Loucy (cell line): Measurements from ENCODE around the gene RPL6.
"Not testable (repeated sequence)": the region's sequence is repeated elsewhere in the genome, so short reads cannot be mapped to it uniquely, and the experiment has no call there.

Experiments used
- H2AFZ ChIP-seq: fragments of 200-600 bp; sonication (generic); 2 replicates; pipeline ENCODE4 v1.6.0; 2016; ENCODE audit warnings: antibody characterized with exemption, mild to moderate bottlenecking, low read length, moderate library complexity
- H3F3A ChIP-seq: fragments of 200-600 bp; 2 replicates; pipeline ENCODE4 v1.6.0; 2016; ENCODE audit warnings: antibody characterized with exemption, low read depth, mild to moderate bottlenecking
- H3K27me3 ChIP-seq: fragments of 200-600 bp; sonication (generic); 2 replicates; pipeline ENCODE4 v1.6.1; 2014; ENCODE audit warnings: low read length, mild to moderate bottlenecking; ENCODE audit not compliant: insufficient read depth, poor library complexity, severe bottlenecking
- H3K36me3 ChIP-seq: fragments of 200-600 bp; sonication (generic); 2 replicates; pipeline ENCODE4 v1.6.1; 2016; ENCODE audit warnings: low read length; ENCODE audit not compliant: insufficient read depth
- H3K4me1 ChIP-seq: fragments of 200-600 bp; sonication (generic); 2 replicates; pipeline ENCODE4 v1.5.1; 2014; ENCODE audit warnings: low read length, mild to moderate bottlenecking; ENCODE audit not compliant: insufficient read depth, poor library complexity, severe bottlenecking
- H3K4me2 ChIP-seq: fragments of 200-600 bp; sonication (generic); 2 replicates; pipeline ENCODE4 v1.6.0; 2014; ENCODE audit warnings: antibody characterized with exemption, low read length, low read depth, mild to moderate bottlenecking; ENCODE audit not compliant: poor library complexity, severe bottlenecking
- H3K4me3 ChIP-seq: fragments of 200-600 bp; sonication (generic); 2 replicates; pipeline ENCODE4 v1.5.1; 2014; ENCODE audit warnings: low read length, mild to moderate bottlenecking, mixed read lengths; ENCODE audit not compliant: poor library complexity, severe bottlenecking
- H3K79me2 ChIP-seq: fragments of 200-600 bp; sonication (generic); 2 replicates; pipeline ENCODE4 v1.6.1; 2014; ENCODE audit warnings: low read length; ENCODE audit not compliant: insufficient read depth
- H3K9ac ChIP-seq: fragments of 200-600 bp; sonication (generic); 2 replicates; pipeline ENCODE4 v1.6.0; 2014; ENCODE audit warnings: mild to moderate bottlenecking, low read depth, low read length, moderate library complexity; ENCODE audit not compliant: poor library complexity, severe bottlenecking
- H3K9me2 ChIP-seq: fragments of 200-600 bp; sonication (generic); replicated peaks from 2 replicates; pipeline ENCODE4 v1.6.1; 2016; ENCODE audit warnings: low read depth, low read length, mixed read lengths
- H3K9me3 ChIP-seq: fragments of 200-600 bp; sonication (generic); 2 replicates; pipeline ENCODE4 v1.6.1; 2014; ENCODE audit warnings: mild to moderate bottlenecking, antibody characterized with exemption, low read length, low read depth; ENCODE audit not compliant: insufficient read depth
- H4K20me1 ChIP-seq: fragments of 200-600 bp; sonication (generic); 2 replicates; pipeline ENCODE4 v1.6.0; 2014; ENCODE audit warnings: antibody characterized with exemption, low read length, mild to moderate bottlenecking; ENCODE audit not compliant: insufficient read depth, poor library complexity, severe bottlenecking
- CTCF ChIP-seq: fragments of 200-600 bp; sonication (generic); conservative IDR thresholded peaks from 2 replicates; pipeline ENCODE4 v1.5.1; 2014; ENCODE audit warnings: mild to moderate bottlenecking, antibody characterized with exemption, low read length
- EZH2phosphoT487 ChIP-seq: fragments of 200-600 bp; IDR thresholded peaks from 2 replicates; pipeline ENCODE4 v1.6.1; 2018; ENCODE audit warnings: antibody characterized with exemption, mild to moderate bottlenecking, moderate library complexity, borderline replicate concordance

Gene RPL6

GRCh38 chr12:112413855-112414625, 4.6 kb upstream of the RPL6 start:
- H3K27me3 ChIP-seq, result peaks cover 4% of the 10 kb centered on the region
- TF ChIP-seq EZH2phosphoT487 (no peak), CTCF (no peak)
- peak overlapping the region; percentile 7 for H2AFZ ChIP-seq
- peaks cover 10% of the 10 kb centered on the region for H3K79me2 ChIP-seq
- no peak overlapping the region for H3K4me3 ChIP-seq
- H3K9me3 ChIP-seq, result no peaks in the 10 kb centered on the region
- H3F3A ChIP-seq, result no peaks in the 10 kb centered on the region
- H3K9me2 ChIP-seq, result no peaks in the 10 kb centered on the region
- no peaks in the 10 kb centered on the region for H3K4me1 ChIP-seq
- H3K9ac ChIP-seq, result no peak overlapping the region
- H3K36me3 ChIP-seq, result no peaks in the 10 kb centered on the region; the same call in 1 of the 2 replicates
- H4K20me1 ChIP-seq, result peaks cover 3% of the 10 kb centered on the region
- no peak overlapping the region for H3K4me2 ChIP-seq

GRCh38 chr12:112409906-112410244, 470 bp upstream of the RPL6 start:
- Histone ChIP-seq H2AFZ (no peak overlapping the region), H3K27me3 (peaks cover 8% of the 10 kb centered on the region), H3K9me3 (no peaks in the 10 kb centered on the region), H3F3A (peaks cover 9% of the 10 kb centered on the region; the same call in 1 of the 2 replicates), H3K79me2 (peaks cover 42% of the 10 kb centered on the region), H3K9me2 (no peaks in the 10 kb centered on the region), H4K20me1 (peaks cover 44% of the 10 kb centered on the region), H3K36me3 (peaks cover 27% of the 10 kb centered on the region), H3K4me3 (no peak overlapping the region), H3K4me1 (peaks cover 25% of the 10 kb centered on the region), H3K4me2 (no peak overlapping the region), H3K9ac (no peak overlapping the region)
- TF ChIP-seq CTCF (no peak), EZH2phosphoT487 (no peak)

GRCh38 chr12:112408621-112409020, 784 bp downstream of the RPL6 start:
- H3K9me3 ChIP-seq, result no peaks in the 10 kb centered on the region
- peaks cover 8% of the 10 kb centered on the region for H3K27me3 ChIP-seq
- peaks cover 35% of the 10 kb centered on the region for H3K36me3 ChIP-seq
- peak overlapping the region; percentile 100 for H3K9ac ChIP-seq
- H3K79me2 ChIP-seq, result peaks cover 42% of the 10 kb centered on the region
- H3K9me2 ChIP-seq, result no peaks in the 10 kb centered on the region
- peak overlapping the region; percentile 88 for H3K4me2 ChIP-seq
- H4K20me1 ChIP-seq, result peaks cover 53% of the 10 kb centered on the region
- peaks cover 25% of the 10 kb centered on the region for H3K4me1 ChIP-seq
- H3F3A ChIP-seq, result peaks cover 17% of the 10 kb centered on the region; the same call in 1 of the 2 replicates
- TF ChIP-seq EZH2phosphoT487, result no peak
- no peak for TF ChIP-seq CTCF
- peak overlapping the region; percentile 88 for H2AFZ ChIP-seq
- peak overlapping the region; percentile 98 for H3K4me3 ChIP-seq

DNA sequence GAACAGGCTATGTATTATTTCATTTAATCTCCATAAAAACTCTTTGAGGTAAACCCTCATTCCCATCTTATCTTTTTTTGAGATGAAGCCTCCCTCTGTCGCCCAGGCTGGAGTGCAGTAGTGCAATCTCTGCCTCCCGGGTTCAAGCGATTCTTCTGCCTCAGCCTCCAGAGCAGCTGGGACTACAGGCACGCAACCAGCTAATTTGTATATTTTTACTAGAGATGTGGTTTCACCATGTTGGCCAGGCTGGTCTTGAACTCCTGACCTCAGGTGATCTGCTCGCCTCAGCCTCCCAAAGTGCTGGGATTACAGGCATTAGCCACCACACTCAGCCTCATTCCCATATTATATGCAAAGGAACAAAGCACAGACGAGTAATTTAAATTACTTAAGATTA, 1.7 kb downstream of the RPL6 start:
- not testable (repeated sequence) for H3K27me3 ChIP-seq, H3K9me3 ChIP-seq, H2AFZ ChIP-seq, H3K9me2 ChIP-seq
- peak overlapping the region; percentile 98 for H3K4me3 ChIP-seq
- peaks cover 35% of the 10 kb centered on the region for H3K36me3 ChIP-seq
- peak overlapping the region; percentile 88 for H3K4me2 ChIP-seq
- H3F3A ChIP-seq, result peaks cover 17% of the 10 kb centered on the region; the same call in 1 of the 2 replicates
- peak overlapping the region; percentile 100 for H3K9ac ChIP-seq
- peaks cover 25% of the 10 kb centered on the region for H3K4me1 ChIP-seq
- H3K79me2 ChIP-seq, result peaks cover 42% of the 10 kb centered on the region
- peaks cover 53% of the 10 kb centered on the region for H4K20me1 ChIP-seq
